GM21723 (cell line): ENCODE results near the gene GPC1.

ENCODE experiments used
- ATAC-seq: cut with Tn5 transposase; IDR thresholded peaks from one replicate; pipeline ENCODE4 v1.9.1; 2021; ENCODE audit warnings: mild to moderate bottlenecking, moderate library complexity; ENCODE audit not compliant: unreplicated experiment

The GPC1 gene

GRCh38 chr2:240455647-240456446 lies 20.4 kb downstream of the GPC1 start:
- no peak for ATAC-seq

- ATAC-seq, result no peak
Observed at GRCh38 chr2:240456447-240457222, 21.2 kb downstream of the GPC1 start.

- no peak for ATAC-seq
Observed at GRCh38 chr2:240457223-240458043, 22.0 kb downstream of the GPC1 start.

GRCh38 chr2:240458044-240458899 lies 22.8 kb downstream of the GPC1 start:
- ATAC-seq, result no peak

GRCh38 chr2:240458900-240459391 lies 23.5 kb downstream of the GPC1 start:
- no peak for ATAC-seq

GRCh38 chr2:240459401-240460252 lies 24.2 kb downstream of the GPC1 start:
- no peak for ATAC-seq

GRCh38 chr2:240460253-240460711 lies 24.8 kb downstream of the GPC1 start:
- no peak for ATAC-seq

- ATAC-seq, result no peak
Observed at GRCh38 chr2:240460781-240461431, 25.4 kb downstream of the GPC1 start.

GRCh38 chr2:240461471-240462072 lies 26.1 kb downstream of the GPC1 start:
- no peak for ATAC-seq

GRCh38 chr2:240462073-240462706 lies 26.7 kb downstream of the GPC1 start:
- no peak for ATAC-seq

GRCh38 chr2:240462707-240463273 lies 27.3 kb downstream of the GPC1 start:
- ATAC-seq, result no peak

GRCh38 chr2:240463274-240463865 lies 27.9 kb downstream of the GPC1 start:
- ATAC-seq, result no peak

GRCh38 chr2:240463866-240464481 lies 28.5 kb downstream of the GPC1 start:
- ATAC-seq, result no peak

- ATAC-seq, result no peak
Observed at GRCh38 chr2:240464514-240465241, 29.2 kb downstream of the GPC1 start.

GRCh38 chr2:240465268-240465764 lies 29.9 kb downstream of the GPC1 start:
- no peak for ATAC-seq
